ENCODE data around the gene MSI2.

Gene MSI2

GRCh38 chr17:57544834-57545463, 288.6 kb downstream of the MSI2 start:
- Histone ChIP-seq H3K4me2 (ENCODE audit: low read depth, low read length, poor library complexity, severe bottlenecking) (no peak overlapping the region), H3K9me2 (replicated peaks; ENCODE audit: low read depth, low read length) (no peaks in the 10 kb centered on the region), H3K4me3 (ENCODE audit: low read length, poor library complexity, severe bottlenecking) (no peak overlapping the region), H3K4me1 (ENCODE audit: insufficient read depth, low read length, poor library complexity, severe bottlenecking) (peaks cover 25% of the 10 kb centered on the region), H4K20me1 (ENCODE audit: insufficient read depth, low read length, poor library complexity, severe bottlenecking) (peaks cover 61% of the 10 kb centered on the region), H3K79me2 (ENCODE audit: insufficient read depth, low read length) (peaks cover 95% of the 10 kb centered on the region), H3K9ac (ENCODE audit: low read depth, low read length, poor library complexity, severe bottlenecking) (no peak overlapping the region), H2AFZ (ENCODE audit: low read length) (no peak overlapping the region), H3F3A (ENCODE audit: low read depth) (no peaks in the 10 kb centered on the region), H3K27me3 (ENCODE audit: insufficient read depth, low read length, poor library complexity, severe bottlenecking) (no peaks in the 10 kb centered on the region), H3K36me3 (ENCODE audit: insufficient read depth, low read length) (peaks cover 48% of the 10 kb centered on the region), H3K9me3 (ENCODE audit: insufficient read depth, low read depth, low read length) (no peaks in the 10 kb centered on the region)
- TF ChIP-seq CTCF (conservative IDR thresholded peaks at IDR 0.05; ENCODE audit: low read length) (no peak), EZH2phosphoT487 (IDR thresholded peaks at IDR 0.05; ENCODE audit: borderline replicate concordance) (no peak)

GRCh38 chr17:57545731-57546342, 289.5 kb downstream of the MSI2 start:
- TF ChIP-seq CTCF (conservative IDR thresholded peaks at IDR 0.05; ENCODE audit: low read length) (no peak), EZH2phosphoT487 (IDR thresholded peaks at IDR 0.05; ENCODE audit: borderline replicate concordance) (no peak)
- H2AFZ ChIP-seq (ENCODE audit: low read length), result no peak overlapping the region
- H3K27me3 ChIP-seq (ENCODE audit: insufficient read depth, low read length, poor library complexity, severe bottlenecking), result no peaks in the 10 kb centered on the region
- H3K36me3 ChIP-seq (ENCODE audit: insufficient read depth, low read length), result peaks cover 49% of the 10 kb centered on the region
- no peaks in the 10 kb centered on the region for H3K9me3 ChIP-seq (ENCODE audit: insufficient read depth, low read depth, low read length)
- peaks cover 69% of the 10 kb centered on the region for H4K20me1 ChIP-seq (ENCODE audit: insufficient read depth, low read length, poor library complexity, severe bottlenecking)
- peaks cover 34% of the 10 kb centered on the region for H3K4me1 ChIP-seq (ENCODE audit: insufficient read depth, low read length, poor library complexity, severe bottlenecking)
- H3K9ac ChIP-seq (ENCODE audit: low read depth, low read length, poor library complexity, severe bottlenecking), result no peak overlapping the region
- H3K4me2 ChIP-seq (ENCODE audit: low read depth, low read length, poor library complexity, severe bottlenecking), result no peak overlapping the region
- no peaks in the 10 kb centered on the region for H3F3A ChIP-seq (ENCODE audit: low read depth)
- peaks cover 97% of the 10 kb centered on the region for H3K79me2 ChIP-seq (ENCODE audit: insufficient read depth, low read length)
- H3K4me3 ChIP-seq (ENCODE audit: low read length, poor library complexity, severe bottlenecking), result no peak overlapping the region
- no peaks in the 10 kb centered on the region for H3K9me2 ChIP-seq (replicated peaks; ENCODE audit: low read depth, low read length)

- TF ChIP-seq CTCF (conservative IDR thresholded peaks at IDR 0.05; ENCODE audit: low read length) (no peak), EZH2phosphoT487 (IDR thresholded peaks at IDR 0.05; ENCODE audit: borderline replicate concordance) (no peak)
- Histone ChIP-seq H3K4me2 (ENCODE audit: low read depth, low read length, poor library complexity, severe bottlenecking) (no peak overlapping the region), H3K4me3 (ENCODE audit: low read length, poor library complexity, severe bottlenecking) (no peak overlapping the region), H3K79me2 (ENCODE audit: insufficient read depth, low read length) (peaks cover 97% of the 10 kb centered on the region), H3F3A (ENCODE audit: low read depth) (no peaks in the 10 kb centered on the region), H3K9me3 (ENCODE audit: insufficient read depth, low read depth, low read length) (no peaks in the 10 kb centered on the region), H2AFZ (ENCODE audit: low read length) (no peak overlapping the region), H3K9ac (ENCODE audit: low read depth, low read length, poor library complexity, severe bottlenecking) (no peak overlapping the region), H3K36me3 (ENCODE audit: insufficient read depth, low read length) (peaks cover 30% of the 10 kb centered on the region), H3K27me3 (ENCODE audit: insufficient read depth, low read length, poor library complexity, severe bottlenecking) (no peaks in the 10 kb centered on the region), H3K9me2 (replicated peaks; ENCODE audit: low read depth, low read length) (no peaks in the 10 kb centered on the region), H4K20me1 (ENCODE audit: insufficient read depth, low read length, poor library complexity, severe bottlenecking) (peaks cover 80% of the 10 kb centered on the region), H3K4me1 (ENCODE audit: insufficient read depth, low read length, poor library complexity, severe bottlenecking) (peaks cover 62% of the 10 kb centered on the region)
Measured at GRCh38 chr17:57548421-57549410, 292.4 kb downstream of the MSI2 start.
